ENCODE data around the gene GIGYF2. TPM values are rescaled to one million over a fixed set of nuclear protein-coding genes. Genes with fewer than 3 reads are reported as not detected.
A peak's percentile ranks its signal among the peaks of the same experiment; 100 is the strongest.

GIGYF2 gene
- total RNA-seq, 1 experiment from 2014 or later: 71.1 TPM

GRCh38 chr2:232870018-232870765, 173.1 kb downstream of the GIGYF2 start, which contains the start of gene SNORC:
SNORC (plus strand) TSS chr2:232870264; CDS start chr2:232870342, 78 bp downstream.
- H3K27ac Mint-ChIP-seq (ENCODE audit: low read depth, unreplicated experiment): peak within 1 kb of the TSS; percentile 39
- no peak within 1 kb of the TSS for H3K4me3 Mint-ChIP-seq (ENCODE audit: unreplicated experiment)
- ChIA-PET POLR2A (interaction anchor here (0.6 to 0.8 kb wide), 3 partner anchors 38 to 225 kb away, joined by 3 to 5 read pairs (median 4); no protein-coding TSS in a partner anchor), CTCF (no interaction called here)
- no peaks in the 10 kb centered on the region for H3K27me3 Mint-ChIP-seq (ENCODE audit: insufficient read depth, unreplicated experiment)
- H3K9me3 Mint-ChIP-seq (ENCODE audit: unreplicated experiment): no peaks in the 10 kb centered on the region
- no peaks in the 10 kb centered on the region for H3K4me1 Mint-ChIP-seq (ENCODE audit: insufficient read depth, unreplicated experiment)
- TF ChIP-seq CTCF (IDR thresholded peaks at IDR 0.05; ENCODE audit: unreplicated experiment): no peak
- intact Hi-C loops (cut with micrococcal nuclease): no loop called here
- no TSS peak for BruUV-seq (replicated peaks)
- DNase-seq (ENCODE audit: unreplicated experiment): no peak
- peaks cover 23% of the 10 kb centered on the region for H3K36me3 Mint-ChIP-seq (ENCODE audit: insufficient read depth, unreplicated experiment)

- BruUV-seq (replicated peaks): no TSS peak
- no peak for TF ChIP-seq CTCF (IDR thresholded peaks at IDR 0.05; ENCODE audit: unreplicated experiment)
- no peak for DNase-seq (ENCODE audit: unreplicated experiment)
- POLR2A ChIA-PET: interaction anchor here (0.6 kb wide), 1 partner anchor 37 kb away, joined by 5 read pairs; no protein-coding TSS in a partner anchor
- no peaks in the 10 kb centered on the region for H3K9me3 Mint-ChIP-seq (ENCODE audit: unreplicated experiment)
- no peak overlapping the region for H3K4me3 Mint-ChIP-seq (ENCODE audit: unreplicated experiment)
- peaks cover 23% of the 10 kb centered on the region for H3K36me3 Mint-ChIP-seq (ENCODE audit: insufficient read depth, unreplicated experiment)
- H3K4me1 Mint-ChIP-seq (ENCODE audit: insufficient read depth, unreplicated experiment): no peaks in the 10 kb centered on the region
- CTCF ChIA-PET: no interaction called here
- no peaks in the 10 kb centered on the region for H3K27me3 Mint-ChIP-seq (ENCODE audit: insufficient read depth, unreplicated experiment)
- intact Hi-C loops (cut with micrococcal nuclease): no loop called here
- H3K27ac Mint-ChIP-seq (ENCODE audit: low read depth, unreplicated experiment): no peak overlapping the region
Observed at GRCh38 chr2:232870766-232871371, 173.7 kb downstream of the GIGYF2 start.

GRCh38 chr2:232871418-232871834, 174.3 kb downstream of the GIGYF2 start:
- Mint-ChIP-seq H3K27ac (ENCODE audit: low read depth, unreplicated experiment) (no peak overlapping the region), H3K27me3 (ENCODE audit: insufficient read depth, unreplicated experiment) (no peaks in the 10 kb centered on the region), H3K9me3 (ENCODE audit: unreplicated experiment) (no peaks in the 10 kb centered on the region), H3K4me1 (ENCODE audit: insufficient read depth, unreplicated experiment) (no peaks in the 10 kb centered on the region), H3K4me3 (ENCODE audit: unreplicated experiment) (no peak overlapping the region), H3K36me3 (ENCODE audit: insufficient read depth, unreplicated experiment) (peaks cover 23% of the 10 kb centered on the region)
- BruUV-seq (replicated peaks): no TSS peak
- CTCF ChIA-PET: no interaction called here
- POLR2A ChIA-PET: no interaction called here
- no peak for TF ChIP-seq CTCF (IDR thresholded peaks at IDR 0.05; ENCODE audit: unreplicated experiment)
- no peak for DNase-seq (ENCODE audit: unreplicated experiment)
- intact Hi-C loops (cut with micrococcal nuclease): no loop called here

GRCh38 chr2:232871835-232872736, 175.0 kb downstream of the GIGYF2 start:
- CTCF ChIA-PET: no interaction called here

More at GRCh38 chr2:232871835-232872736, 175.0 kb downstream of the GIGYF2 start:
- Mint-ChIP-seq H3K27me3 (ENCODE audit: insufficient read depth, unreplicated experiment) (no peaks in the 10 kb centered on the region), H3K27ac (ENCODE audit: low read depth, unreplicated experiment) (no peak overlapping the region), H3K4me1 (ENCODE audit: insufficient read depth, unreplicated experiment) (no peaks in the 10 kb centered on the region), H3K36me3 (ENCODE audit: insufficient read depth, unreplicated experiment) (peaks cover 23% of the 10 kb centered on the region), H3K9me3 (ENCODE audit: unreplicated experiment) (no peaks in the 10 kb centered on the region), H3K4me3 (ENCODE audit: unreplicated experiment) (no peak overlapping the region)
- BruUV-seq (replicated peaks): no TSS peak
- POLR2A ChIA-PET: no interaction called here
- DNase-seq (ENCODE audit: unreplicated experiment): no peak
- no peak for TF ChIP-seq CTCF (IDR thresholded peaks at IDR 0.05; ENCODE audit: unreplicated experiment)
- intact Hi-C loops (cut with micrococcal nuclease): no loop called here

All from MCF 10A (cell line).